Immature natural killer cell (primary cell): Measurements from ENCODE around the gene C1orf87. TPM values are rescaled to one million over a fixed set of nuclear protein-coding genes. Genes with fewer than 3 reads are reported as not detected.

Experiments
- polyA plus RNA-seq, 3 donors: library from polyadenylated mRNA; unstranded; fragments of 300-500 nt; fragmentation: Illumina TruSeq; gene quantifications; one replicate each; pipeline ENCODE4 v1.2.3, GENCODE V29; 2021

Gene C1orf87
- polyA plus RNA-seq, 3 donors from 2014 or later = not detected

Other genes starting within 250 kb of the C1orf87 start
- gene CYP2J2, start 147.0 kb downstream of the C1orf87 start, polyA plus RNA-seq = under 1 TPM in 1 of 3 donors, not detected in 2; 0.67 TPM